Sigmoid colon (tissue), 7 donors: ENCODE measurements around the gene SLCO3A1. TPM values are rescaled to one million over a fixed set of nuclear protein-coding genes. Genes with fewer than 3 reads are reported as not detected.

Experiments used
- DNase-seq: peaks from one replicate; pipeline ENCODE4 v3.0.0-alpha.2; 2019
- H3K27ac ChIP-seq, 4 donors: fragments of 200-600 bp; sonication (generic); one replicate each; pipeline ENCODE4 v1.5.1; 2016 to 2019; ENCODE audit warnings: mild to moderate bottlenecking in 1 of 4
- H3K27me3 ChIP-seq, 3 donors: fragments of 200-600 bp; sonication (generic); one replicate each; pipeline ENCODE4 v1.5.1; 2019; ENCODE audit warnings: mild to moderate bottlenecking in 1 of 3
- H3K36me3 ChIP-seq, 4 donors: fragments of 200-600 bp; sonication (generic); one replicate each; pipeline ENCODE4 v1.5.1; 2016 to 2019
- H3K4me1 ChIP-seq, 4 donors: fragments of 200-600 bp; sonication (generic); one replicate each; pipeline ENCODE4 v1.5.1; 2017 to 2019
- H3K4me3 ChIP-seq, 4 donors: fragments of 200-600 bp; sonication (generic); one replicate each; pipeline ENCODE4 v1.5.1; 2017 to 2019; ENCODE audit warnings: mild to moderate bottlenecking in 2 of 4, moderate library complexity in 1 of 4
- H3K9me3 ChIP-seq, 4 donors: fragments of 200-600 bp in 3 of 4; sonication (generic) in 3 of 4; one replicate each; pipeline versions ENCODE4 v1.5.1 to v1.6.1; 2013 to 2019
- EP300 ChIP-seq, 4 donors: sonication (generic); formaldehyde crosslinking; IDR thresholded peaks; one replicate each; pipeline ENCODE4 v1.6.1; 2017; ENCODE audit warnings: antibody characterized with exemption in 4 of 4
- POLR2A ChIP-seq, 2 donors: fragments of 450-650 bp; IDR thresholded peaks; one replicate each; pipeline ENCODE4 v1.6.1; 2016; ENCODE audit warnings: antibody characterized with exemption in 2 of 2, mild to moderate bottlenecking in 2 of 2, moderate library complexity in 2 of 2
- POLR2AphosphoS5 ChIP-seq, 4 donors: sonication (generic); formaldehyde crosslinking; IDR thresholded peaks; one replicate each; pipeline ENCODE4 v1.6.1; 2017; ENCODE audit warnings: antibody characterized with exemption in 4 of 4
- WGBS, 2 donors: extraction: QIAGEN DNeasy Blood & Tissue Kit; methylation state at CpG; one replicate each; pipeline ENCODE4 v1.1.7; 2013; 5-methylcytosine and 5-hydroxymethylcytosine counted together
- intact Hi-C: fragments of 100-400 bp; cut with DNase I; formaldehyde crosslinking; loops from one replicate; pipeline ENCODE4 v1.15.1; 2023
- polyA plus RNA-seq, 3 donors: library from polyadenylated mRNA; stranded (reverse); fragments of 200-250 nt; gene quantifications; one replicate each; pipeline ENCODE4 v1.2.3, GENCODE V29; 2013
- total RNA-seq, 4 donors: library from RNA; depleted of rRNA; stranded (reverse); fragments of >200 nt; gene quantifications; one replicate each; pipeline ENCODE4 v1.1.0, GENCODE V29; 2016
- TF ChIP-seq, protein P1 (sequence below), 4 experiments: fragments of 450-650 bp in 3 of 4; fragments of 200-600 bp in 1 of 4; IDR thresholded peaks; one replicate each; pipeline ENCODE4 v1.5.1; 2016 to 2019; ENCODE audit warnings: antibody characterized with exemption in 4 of 4, mild to moderate bottlenecking in 3 of 4, moderate library complexity in 2 of 4
- donor health status: healthy with polysubstance abuse.
- donor health status: Bipolar disorder and iron deficiency.
- donor health status: healthy.

SLCO3A1 gene
- total and polyA plus RNA-seq, 7 donors, result 1.4 to 10.5 (median 4.6) TPM

DNA sequence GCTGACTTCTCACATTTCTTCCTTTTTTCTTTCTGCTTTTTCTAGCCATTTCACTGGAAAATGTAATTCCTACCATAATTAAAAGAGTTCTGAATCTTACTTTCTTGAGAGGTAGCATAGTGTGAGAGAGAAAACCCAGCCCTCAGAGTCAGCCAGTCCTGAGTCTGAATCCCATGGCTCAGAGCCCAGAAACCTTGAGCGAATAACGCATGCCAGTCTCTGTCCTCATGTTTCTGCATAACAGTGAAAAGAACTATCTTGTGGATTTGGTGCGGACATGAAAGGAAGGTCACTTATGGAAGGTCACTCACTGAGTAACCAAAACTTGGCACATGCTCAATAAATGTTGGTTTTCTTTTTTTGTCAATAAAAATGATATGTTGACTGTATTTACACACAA is 29.3 kb upstream of the SLCO3A1 start:
- TF ChIP-seq, protein P1, sequence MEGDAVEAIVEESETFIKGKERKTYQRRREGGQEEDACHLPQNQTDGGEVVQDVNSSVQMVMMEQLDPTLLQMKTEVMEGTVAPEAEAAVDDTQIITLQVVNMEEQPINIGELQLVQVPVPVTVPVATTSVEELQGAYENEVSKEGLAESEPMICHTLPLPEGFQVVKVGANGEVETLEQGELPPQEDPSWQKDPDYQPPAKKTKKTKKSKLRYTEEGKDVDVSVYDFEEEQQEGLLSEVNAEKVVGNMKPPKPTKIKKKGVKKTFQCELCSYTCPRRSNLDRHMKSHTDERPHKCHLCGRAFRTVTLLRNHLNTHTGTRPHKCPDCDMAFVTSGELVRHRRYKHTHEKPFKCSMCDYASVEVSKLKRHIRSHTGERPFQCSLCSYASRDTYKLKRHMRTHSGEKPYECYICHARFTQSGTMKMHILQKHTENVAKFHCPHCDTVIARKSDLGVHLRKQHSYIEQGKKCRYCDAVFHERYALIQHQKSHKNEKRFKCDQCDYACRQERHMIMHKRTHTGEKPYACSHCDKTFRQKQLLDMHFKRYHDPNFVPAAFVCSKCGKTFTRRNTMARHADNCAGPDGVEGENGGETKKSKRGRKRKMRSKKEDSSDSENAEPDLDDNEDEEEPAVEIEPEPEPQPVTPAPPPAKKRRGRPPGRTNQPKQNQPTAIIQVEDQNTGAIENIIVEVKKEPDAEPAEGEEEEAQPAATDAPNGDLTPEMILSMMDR (IDR thresholded peaks at IDR 0.05), result no peak

DNA sequence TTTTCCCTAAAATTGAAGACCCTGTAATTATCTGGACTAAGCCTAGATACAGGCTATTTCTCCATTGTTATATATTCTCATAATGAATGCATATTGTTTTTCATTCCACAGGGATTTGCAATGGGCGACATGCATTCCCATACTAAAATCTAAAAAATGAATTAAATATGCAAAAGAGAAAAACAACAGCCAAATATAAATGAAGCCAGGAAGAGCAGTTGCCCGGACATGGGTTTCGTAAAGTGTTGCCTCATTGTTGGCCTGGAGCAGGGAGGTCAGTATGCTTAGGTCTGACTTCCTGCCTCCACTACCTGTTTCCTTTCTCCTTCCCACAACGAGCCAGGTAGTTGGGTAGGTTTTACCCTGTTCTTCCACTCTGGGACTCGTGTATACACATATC is 27.1 kb upstream of the SLCO3A1 start:
- Histone ChIP-seq H3K36me3 (no peaks in the 10 kb centered on the region), H3K4me1 (no peaks in the 10 kb centered on the region), H3K9me3 (no peaks in the 10 kb centered on the region), H3K27me3 (no peaks in the 10 kb centered on the region), H3K27ac (no peak overlapping the region), H3K4me3 (no peak overlapping the region)
- no peak for TF ChIP-seq POLR2A (IDR thresholded peaks at IDR 0.05)
- WGBS, 2 donors, result 72 to 80% methylated on average over 5 of the region's 5 CpGs
- intact Hi-C loops, result no loop called here
- DNase-seq, result no peak

More for the DNA sequence above, 29.3 kb upstream of the SLCO3A1 start:
- no peaks in the 10 kb centered on the region for H3K36me3 ChIP-seq
- no peaks in the 10 kb centered on the region for H3K27me3 ChIP-seq
- no peak overlapping the region for H3K27ac ChIP-seq
- intact Hi-C loops, result no loop called here
- no peak for DNase-seq
- WGBS, 2 donors, result 74 to 80% methylated on average over 3 of the region's 3 CpGs
- no peaks in the 10 kb centered on the region for H3K9me3 ChIP-seq
- peaks cover 0 to 7% (median 0%) of the 10 kb centered on the region in 4 donors for H3K4me1 ChIP-seq
- no peak overlapping the region for H3K4me3 ChIP-seq

DNA sequence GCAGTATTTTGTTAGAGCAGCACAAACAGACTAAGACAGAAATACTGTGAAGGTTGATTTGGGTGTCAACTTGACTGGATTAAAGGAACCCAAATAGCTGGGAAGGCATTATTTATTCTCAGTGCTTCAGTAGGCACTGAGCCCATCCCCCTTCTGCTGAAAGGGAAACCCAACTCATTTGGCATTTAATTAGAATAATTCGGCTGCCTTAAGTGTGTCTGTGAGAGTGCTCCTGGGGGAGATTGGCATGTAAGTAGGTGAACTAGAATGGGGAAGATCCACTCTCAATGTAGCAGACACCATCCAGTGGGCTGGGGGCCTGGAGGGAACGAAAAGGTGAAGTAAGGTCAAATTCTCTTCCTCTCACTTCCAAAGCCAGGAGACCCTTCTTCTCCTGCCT is 20.5 kb upstream of the SLCO3A1 start:
- H3K36me3 ChIP-seq, result no peaks in the 10 kb centered on the region
- no peaks in the 10 kb centered on the region for H3K9me3 ChIP-seq
- H3K27me3 ChIP-seq, result no peaks in the 10 kb centered on the region
- DNase-seq, result no peak
- no peaks in the 10 kb centered on the region for H3K4me1 ChIP-seq
- TF ChIP-seq POLR2A (IDR thresholded peaks at IDR 0.05) (no peak), EP300 (IDR thresholded peaks at IDR 0.05) (no peak), POLR2AphosphoS5 (IDR thresholded peaks at IDR 0.05) (no peak)
- TF ChIP-seq, protein P1 (IDR thresholded peaks at IDR 0.05), result no peak
- 88 to 89% methylated on average over 2 of the region's 2 CpGs for WGBS, 2 donors
- no peak overlapping the region for H3K27ac ChIP-seq
- H3K4me3 ChIP-seq, result no peak overlapping the region
- intact Hi-C loops, result no loop called here

DNA sequence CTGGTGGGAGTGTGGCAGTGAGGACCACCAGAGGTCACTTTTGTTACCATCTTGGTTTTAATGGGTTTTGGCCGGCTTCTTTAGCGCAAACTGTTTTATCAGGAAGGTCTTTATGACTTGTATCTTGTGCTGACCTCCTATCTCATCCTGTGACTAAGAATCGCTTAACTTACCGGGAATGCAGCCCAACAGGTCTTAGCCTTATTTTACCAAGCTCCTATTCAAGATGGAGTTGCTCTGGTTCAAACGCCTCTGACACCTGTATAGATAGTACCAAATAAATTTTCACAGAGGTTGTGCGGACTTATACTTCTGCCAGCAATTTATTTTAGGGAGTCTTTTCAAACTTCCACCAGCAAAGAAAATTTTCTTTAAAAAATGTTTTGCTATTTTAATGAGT is 13.6 kb upstream of the SLCO3A1 start:
- H3K27ac ChIP-seq, result no peak overlapping the region
- intact Hi-C loops, result no loop called here
- TF ChIP-seq POLR2AphosphoS5 (IDR thresholded peaks at IDR 0.05) (no peak), POLR2A (IDR thresholded peaks at IDR 0.05) (no peak), EP300 (IDR thresholded peaks at IDR 0.05) (no peak)
- TF ChIP-seq, protein P1 (IDR thresholded peaks at IDR 0.05), result no peak
- no peaks in the 10 kb centered on the region for H3K4me1 ChIP-seq
- no peak overlapping the region for H3K4me3 ChIP-seq
- H3K9me3 ChIP-seq, result no peaks in the 10 kb centered on the region
- H3K27me3 ChIP-seq, result peaks cover 0 to 15% (median 0%) of the 10 kb centered on the region in 3 donors
- 75 to 89% methylated on average over 6 of the region's 6 CpGs for WGBS, 2 donors
- no peaks in the 10 kb centered on the region for H3K36me3 ChIP-seq
- no peak for DNase-seq

DNA sequence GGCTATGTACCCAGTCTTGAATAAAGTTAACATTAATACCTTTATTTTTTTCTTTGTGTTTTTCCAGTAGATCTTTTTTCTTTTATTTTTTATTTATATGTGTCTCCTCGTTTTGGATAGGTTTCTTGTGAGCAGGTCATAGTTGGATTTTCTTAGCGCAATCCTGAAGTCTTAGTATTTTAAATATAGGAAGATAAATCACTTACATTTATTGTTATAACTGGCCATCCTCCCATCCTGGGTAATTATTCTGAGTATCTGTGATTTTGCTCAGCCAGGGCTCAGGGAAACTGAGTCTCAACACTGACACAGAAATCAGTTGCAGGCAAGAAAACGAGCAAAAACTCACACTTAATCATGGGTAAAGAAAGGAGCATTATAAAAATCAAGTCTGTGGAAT is 11.6 kb upstream of the SLCO3A1 start:
- Histone ChIP-seq H3K4me1 (no peaks in the 10 kb centered on the region), H3K27ac (no peak overlapping the region), H3K36me3 (no peaks in the 10 kb centered on the region), H3K27me3 (peaks cover 0 to 18% (median 0%) of the 10 kb centered on the region in 3 donors), H3K9me3 (no peaks in the 10 kb centered on the region), H3K4me3 (no peak overlapping the region)
- TF ChIP-seq POLR2AphosphoS5 (IDR thresholded peaks at IDR 0.05), result no peak
- TF ChIP-seq POLR2A (IDR thresholded peaks at IDR 0.05), result no peak
- no peak for TF ChIP-seq EP300 (IDR thresholded peaks at IDR 0.05)
- TF ChIP-seq, protein P1 (IDR thresholded peaks at IDR 0.05), result no peak
- intact Hi-C loops, result no loop called here
- no peak for DNase-seq
- WGBS, 2 donors, result 80 to 84% methylated on average over 3 of the region's 3 CpGs
